GM12878 (cell line): ENCODE data around the gene TOM1L1. TPM values are rescaled to one million over a fixed set of nuclear protein-coding genes. Genes with fewer than 3 reads are reported as not detected.

ENCODE experiments used
- ATAC-seq: fragments of 200-7000 bp; cut with Tn5 transposase; 3 replicates; pipeline ENCODE4 v1.9.1; 2020; ENCODE audit warnings: mild to moderate bottlenecking, moderate library complexity
- BruUV-seq: library from RNA; stranded (reverse); fragments of 400-500 nt; replicated peaks from 2 replicates; lab custom pipeline; 2021; lab: Mats Ljungman, UMichigan
- CTCF ChIA-PET: fragments of 300-600 bp; sonication (Branson Sonifier 250); formaldehyde crosslinking; extraction: SDS; loops from one replicate; lab custom pipeline; 2021; ENCODE audit warnings: inconsistent platforms; lab: Yijun Ruan, JAX
- POLR2A ChIA-PET: fragments of 350-600 bp; formaldehyde crosslinking; extraction: SDS; loops from one replicate; lab custom pipeline; 2021; ENCODE audit warnings: inconsistent platforms; lab: Charles Lee
- RAD21 ChIA-PET: fragments of 300-600 bp; sonication (Branson Sonifier 250); formaldehyde crosslinking; loops from one replicate; lab custom pipeline; 2023; ENCODE audit warnings: antibody characterized with exemption; ENCODE audit not compliant: unreplicated experiment; lab: Charles Lee
- SMC1A ChIA-PET: fragments of 300-600 bp; sonication (Branson Sonifier 250); formaldehyde crosslinking; loops from one replicate; lab custom pipeline; 2023; ENCODE audit not compliant: unreplicated experiment, uncharacterized antibody; lab: Charles Lee
- DNase-seq: peaks from one replicate; pipeline ENCODE4 v3.0.0-alpha.2; 2011; ENCODE audit warnings: low read depth, low spot score
- FAIRE-seq: peaks from 3 replicates; lab custom pipeline; 2011; peaks lifted over from hg19 to GRCh38; lab: Jason Lieb, UNC
- H2AFZ ChIP-seq: 2 replicates; pipeline ENCODE4 v1.6.0; 2011; ENCODE audit warnings: low read depth, low read length, control low read depth; ENCODE audit not compliant: control insufficient read depth
- H3K27ac ChIP-seq: 2 replicates; pipeline ENCODE4 v1.5.1; 2011; ENCODE audit warnings: control low read depth; ENCODE audit not compliant: control insufficient read depth, insufficient read depth
- H3K27me3 ChIP-seq, 2 experiments: replicated peaks in 1 of 2; 2 replicates each; pipeline versions ENCODE4 v1.6.0 to v1.6.1; 2011; ENCODE audit warnings: low read length in 1 of 2; ENCODE audit not compliant: control insufficient read depth in 2 of 2, insufficient read depth in 2 of 2
- H3K36me3 ChIP-seq, 2 experiments: 2 replicates each; pipeline ENCODE4 v1.5.1; 2011; ENCODE audit warnings: low read length in 1 of 2; ENCODE audit not compliant: control insufficient read depth in 2 of 2, insufficient read depth in 2 of 2
- H3K4me1 ChIP-seq: 2 replicates; pipeline ENCODE4 v1.6.1; 2011; ENCODE audit warnings: mild to moderate bottlenecking, low read length, moderate library complexity, mixed read lengths; ENCODE audit not compliant: control insufficient read depth, insufficient read depth
- H3K4me2 ChIP-seq: 2 replicates; pipeline ENCODE4 v1.6.0; 2011; ENCODE audit warnings: control low read depth; ENCODE audit not compliant: control insufficient read depth, insufficient read depth
- H3K4me3 ChIP-seq: fragments of 200-600 bp; sonication (generic); 2 replicates; pipeline ENCODE4 v1.5.1; 2016
- H3K79me2 ChIP-seq: 2 replicates; pipeline ENCODE4 v1.6.0; 2011; ENCODE audit warnings: low read length; ENCODE audit not compliant: control insufficient read depth, insufficient read depth
- H3K9ac ChIP-seq: 2 replicates; pipeline ENCODE4 v1.8.0; 2011; ENCODE audit warnings: low read length, control low read depth, mixed read lengths; ENCODE audit not compliant: control insufficient read depth, insufficient read depth
- H3K9me3 ChIP-seq: replicated peaks from 3 replicates; pipeline ENCODE4 v1.5.1; 2011; ENCODE audit warnings: mild to moderate bottlenecking, low read length; ENCODE audit not compliant: control insufficient read depth, insufficient read depth
- H4K20me1 ChIP-seq: 2 replicates; pipeline ENCODE4 v1.6.0; 2011; ENCODE audit not compliant: control insufficient read depth, insufficient read depth
- ATF7 ChIP-seq: fragments of 450-650 bp; IDR thresholded peaks from 2 replicates; pipeline ENCODE4 v1.6.1; 2016; ENCODE audit warnings: low read depth, mild to moderate bottlenecking
- CBFB ChIP-seq: IDR thresholded peaks from 2 replicates; pipeline ENCODE4 v1.6.1; 2016; ENCODE audit warnings: antibody characterized with exemption, low read depth
- CBX5 ChIP-seq: sonication (generic); IDR thresholded peaks from 2 replicates; pipeline ENCODE4 v1.6.1; 2016; ENCODE audit warnings: low read depth, moderate library complexity, mild to moderate bottlenecking, inconsistent platforms
- CHD1 ChIP-seq: IDR thresholded peaks from 2 replicates; pipeline ENCODE4 v1.6.1; 2012; ENCODE audit warnings: low read depth, low read length, improper control_type of control experiment
- HSF1 ChIP-seq: fragments of 150-350 bp; IDR thresholded peaks from 2 replicates; pipeline ENCODE4 v1.6.1; 2014; ENCODE audit warnings: mild to moderate bottlenecking, low read depth, low read length
- JUND ChIP-seq: IDR thresholded peaks from 2 replicates; pipeline ENCODE4 v1.6.1; 2012; ENCODE audit warnings: low read depth, mild to moderate bottlenecking, low read length, improper control_type of control experiment, moderate library complexity
- MXI1 ChIP-seq: fragments of 150-350 bp; IDR thresholded peaks from 2 replicates; pipeline ENCODE4 v1.6.1; 2011; ENCODE audit warnings: low read depth, mild to moderate bottlenecking, inconsistent platforms, low read length, improper control_type of control experiment
- PAX5 ChIP-seq: IDR thresholded peaks from 2 replicates; pipeline ENCODE4 v1.6.1; 2011; ENCODE audit warnings: low read depth, low read length, borderline replicate concordance
- RELA ChIP-seq: fragments of 450-650 bp; IDR thresholded peaks from 2 replicates; pipeline ENCODE4 v1.8.0; 2014; ENCODE audit warnings: borderline replicate concordance; ENCODE audit not compliant: partially characterized antibody
- RFX5 ChIP-seq: IDR thresholded peaks from 2 replicates; pipeline ENCODE4 v1.6.1; 2011; ENCODE audit warnings: low read depth, low read length, improper control_type of control experiment
- SIX5 ChIP-seq: IDR thresholded peaks from 2 replicates; pipeline ENCODE4 v1.6.1; 2011; ENCODE audit warnings: mild to moderate bottlenecking, low read depth, low read length, moderate library complexity; ENCODE audit not compliant: severe bottlenecking
- STAT1 ChIP-seq: fragments of 450-650 bp; conservative IDR thresholded peaks from 2 replicates; pipeline ENCODE4 v1.6.1; 2014; ENCODE audit warnings: antibody characterized with exemption, mild to moderate bottlenecking
- TARDBP ChIP-seq: IDR thresholded peaks from 2 replicates; pipeline ENCODE4 v1.6.1; 2016; ENCODE audit warnings: borderline replicate concordance
- TCF3 ChIP-seq: IDR thresholded peaks from 2 replicates; pipeline ENCODE4 v1.6.1; 2012; ENCODE audit warnings: low read depth, mild to moderate bottlenecking, low read length, borderline replicate concordance; ENCODE audit not compliant: insufficient read depth
- YBX1 ChIP-seq: fragments of 450-650 bp; IDR thresholded peaks from 2 replicates; pipeline ENCODE4 v1.6.1; 2016; ENCODE audit warnings: antibody characterized with exemption
- ZBTB33 ChIP-seq: fragments of 450-650 bp; IDR thresholded peaks from 2 replicates; pipeline ENCODE4 v1.6.1; 2017; ENCODE audit warnings: mild to moderate bottlenecking
- ZNF274 ChIP-seq: IDR thresholded peaks from one replicate; pipeline ENCODE4 v1.8.0; 2011; ENCODE audit not compliant: insufficient read length, insufficient read depth
- ZZZ3 ChIP-seq: IDR thresholded peaks from 2 replicates; pipeline ENCODE4 v1.6.1; 2011; ENCODE audit warnings: low read depth; ENCODE audit not compliant: control insufficient read depth, insufficient read length
- WGBS: methylation state at CpG from one replicate; pipeline ENCODE4 v1.1.6; 2016; ENCODE audit warnings: low lambda C conversion rate; ENCODE audit not compliant: insufficient replicate concordance, insufficient coverage; ENCODE audit errors: missing lambda C conversion rate; 5-methylcytosine and 5-hydroxymethylcytosine counted together
- in situ Hi-C: fragments of 300-500 bp; cut with MboI; formaldehyde crosslinking; loops from 9 replicates; pipeline ENCODE4 v1.14.3; 2018; ENCODE audit warnings: mixed read lengths
- intact Hi-C: fragments of 100-400 bp; cut with micrococcal nuclease; formaldehyde crosslinking; loops from one replicate; pipeline ENCODE4 v1.14.2; 2022; ENCODE audit not compliant: unreplicated experiment
- polyA plus RNA-seq, 11 experiments: library from polyadenylated mRNA; depleted of rRNA in 4 of 11; unstranded in 6 of 11; stranded (reverse) in 5 of 11; fragments of >200 nt; fragmentation: Nextera tagmentation in 4 of 11; fragmentation: Illumina TruSeq in 1 of 11; extraction: Ambion mirVana in 4 of 11; extraction: Trizol in 1 of 11; gene quantifications; 1 replicate in 1 of 11; 2 replicates in 10 of 11; pipeline versions ENCODE4 v1.2.1 to v1.2.3, GENCODE V29; 2011 to 2016; ENCODE audit warnings: inconsistent platforms in 2 of 11, missing spikeins in 2 of 11, low read depth in 1 of 11
- total RNA-seq, 4 experiments: library from RNA; depleted of rRNA in 3 of 4; stranded (reverse); fragments of >200 nt in 3 of 4; fragmentation: Illumina TruSeq in 1 of 4; extraction: Trizol in 1 of 4; gene quantifications; 2 replicates each; pipeline versions ENCODE4 v1.2.1 to v1.2.3, GENCODE V29; 2013 to 2021

TOM1L1 gene
- total and polyA plus RNA-seq, 10 of the 15 experiments (the other 5 are each of a cell fraction or from before 2014, with no cell fraction given) = 1.9 to 8.8 (median 2.5) TPM

- intact Hi-C loops = no loop called here
- FAIRE-seq = no peak
- no peaks in the 10 kb centered on the region for H3K9me3 ChIP-seq
- in situ Hi-C loops = no loop called here
- H3K4me3 ChIP-seq = no peak overlapping the region
- ChIA-PET POLR2A (no interaction called here), CTCF (no interaction called here), RAD21 (no interaction called here), SMC1A (no interaction called here)
- no peak overlapping the region for H2AFZ ChIP-seq
- no peak overlapping the region for H3K9ac ChIP-seq
- no peaks in the 10 kb centered on the region for H3K27me3 ChIP-seq
- H3K36me3 ChIP-seq = no peaks in the 10 kb centered on the region
- H3K27ac ChIP-seq = no peak overlapping the region
- no peak for TF ChIP-seq ZNF274
- TF ChIP-seq TCF3 = no peak
- no peak for TF ChIP-seq JUND
- H3K4me1 ChIP-seq = no peaks in the 10 kb centered on the region
- 8% methylated on average over 4 of the region's 4 CpGs for WGBS
- H4K20me1 ChIP-seq = no peaks in the 10 kb centered on the region
- no peak for ATAC-seq
- no peak overlapping the region for H3K4me2 ChIP-seq
- DNase-seq = no peak
- BruUV-seq = no TSS peak
- no peaks in the 10 kb centered on the region for H3K79me2 ChIP-seq
Observed at GRCh38 chr17:54861471-54861983, 39.1 kb upstream of the TOM1L1 start.

- no TSS peak for BruUV-seq
- Histone ChIP-seq H3K36me3 (no peaks in the 10 kb centered on the region), H4K20me1 (no peaks in the 10 kb centered on the region), H3K27me3 (no peaks in the 10 kb centered on the region), H2AFZ (no peak overlapping the region), H3K4me1 (no peaks in the 10 kb centered on the region), H3K9me3 (no peaks in the 10 kb centered on the region), H3K4me2 (no peak overlapping the region), H3K27ac (no peak overlapping the region), H3K9ac (no peak overlapping the region), H3K4me3 (no peak overlapping the region), H3K79me2 (no peaks in the 10 kb centered on the region)
- DNase-seq (no peak), ATAC-seq (no peak), FAIRE-seq (no peak)
- POLR2A ChIA-PET = no interaction called here
- in situ Hi-C loops (no loop called here), intact Hi-C loops (no loop called here)
- RAD21 ChIA-PET = no interaction called here
- SMC1A ChIA-PET = no interaction called here
- CTCF ChIA-PET = no interaction called here
- 5% methylated on average over 2 of the region's 2 CpGs for WGBS
- TF ChIP-seq HSF1 = no peak
- TF ChIP-seq CBX5 = no peak
- TF ChIP-seq SIX5 = no peak
- no peak for TF ChIP-seq ATF7
- TF ChIP-seq RELA = no peak
- no peak for TF ChIP-seq MXI1
- no peak for TF ChIP-seq ZZZ3
- no peak for TF ChIP-seq CBFB
- TF ChIP-seq CHD1 = no peak
- TF ChIP-seq TARDBP = no peak
- no peak for TF ChIP-seq PAX5
- TF ChIP-seq ZBTB33 = no peak
- TF ChIP-seq STAT1 = no peak
- no peak for TF ChIP-seq YBX1
- TF ChIP-seq RFX5 = no peak
Observed at GRCh38 chr17:54863176-54863575, 37.5 kb upstream of the TOM1L1 start.
